GM21528 (cell line): ENCODE results near the gene LY6G6F.
"Not testable (repeated sequence)": the region's sequence is repeated elsewhere in the genome, so short reads cannot be mapped to it uniquely, and the experiment has no call there.

Experiments
- ATAC-seq: cut with Tn5 transposase; IDR thresholded peaks from one replicate; pipeline ENCODE4 v1.9.1; 2021; ENCODE audit warnings: mild to moderate bottlenecking, moderate library complexity; ENCODE audit not compliant: unreplicated experiment, low FRiP score

The LY6G6F gene

DNA sequence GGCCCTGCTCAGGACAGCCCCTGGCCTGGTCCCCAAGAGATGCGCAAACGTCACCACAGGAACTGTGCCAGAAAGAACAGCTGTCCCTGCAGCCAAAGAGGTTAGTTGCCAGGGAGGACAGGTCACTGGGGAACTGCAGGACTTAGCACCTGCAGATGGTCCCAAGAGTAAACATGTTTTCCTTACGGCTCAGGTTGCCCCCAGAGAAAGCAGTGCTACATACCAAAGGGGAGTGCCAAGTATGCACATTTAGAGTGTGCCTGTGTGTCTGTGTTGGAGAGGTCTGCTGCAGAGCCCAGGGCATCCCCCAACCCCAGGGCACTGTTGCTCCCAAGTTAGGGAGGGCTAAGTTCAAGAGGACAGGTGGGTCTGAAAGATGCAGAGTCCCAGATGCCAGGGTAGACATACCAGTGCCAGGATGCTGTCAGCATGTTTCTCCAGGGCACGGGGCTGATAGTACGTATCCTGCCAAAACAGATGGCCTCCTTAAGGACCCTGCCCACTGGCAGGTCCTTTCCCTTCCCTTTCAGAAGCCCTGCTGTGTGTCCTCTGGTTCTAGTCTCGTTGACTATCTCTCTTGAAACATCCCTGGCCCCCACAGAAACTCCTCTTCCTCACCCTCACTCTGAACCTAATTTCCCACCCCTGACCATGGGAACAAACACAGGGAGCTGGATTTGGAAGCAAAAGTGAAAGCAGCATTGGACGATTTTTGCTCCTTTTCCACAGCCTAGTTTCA, 4.8 kb upstream of the LY6G6F start:
- no peak for ATAC-seq

- no peak for ATAC-seq
Measured at GRCh38 chr6:31702405-31702818, 4.3 kb upstream of the LY6G6F start.

- ATAC-seq = peak; percentile 86
Measured at GRCh38 chr6:31702819-31703716, 3.6 kb upstream of the LY6G6F start, which contains the start of gene ABHD16A. Gene ABHD16A (minus strand): TSS chr6:31703324. CDS start chr6:31703281, 43 bp downstream.

DNA sequence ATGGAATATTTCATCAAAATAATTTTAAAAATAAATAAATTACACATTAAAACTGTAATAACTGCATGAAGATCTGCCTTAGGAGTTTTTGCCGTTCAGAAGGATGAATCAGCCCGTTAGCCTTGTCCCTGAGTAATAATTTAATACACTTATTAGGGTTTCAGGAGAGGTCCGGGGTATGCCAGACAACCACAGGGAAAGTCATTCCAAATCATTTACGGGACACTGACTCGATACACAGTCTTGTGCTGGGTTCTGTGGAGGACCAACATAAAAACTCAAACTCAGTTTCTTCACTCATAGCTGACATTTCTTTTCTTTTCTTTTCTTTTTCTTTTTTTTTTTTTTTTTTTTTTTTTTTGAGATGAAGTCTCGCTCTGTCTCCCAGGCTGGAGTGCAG, 735 bp upstream of the LY6G6F start:
- ATAC-seq = no peak

DNA sequence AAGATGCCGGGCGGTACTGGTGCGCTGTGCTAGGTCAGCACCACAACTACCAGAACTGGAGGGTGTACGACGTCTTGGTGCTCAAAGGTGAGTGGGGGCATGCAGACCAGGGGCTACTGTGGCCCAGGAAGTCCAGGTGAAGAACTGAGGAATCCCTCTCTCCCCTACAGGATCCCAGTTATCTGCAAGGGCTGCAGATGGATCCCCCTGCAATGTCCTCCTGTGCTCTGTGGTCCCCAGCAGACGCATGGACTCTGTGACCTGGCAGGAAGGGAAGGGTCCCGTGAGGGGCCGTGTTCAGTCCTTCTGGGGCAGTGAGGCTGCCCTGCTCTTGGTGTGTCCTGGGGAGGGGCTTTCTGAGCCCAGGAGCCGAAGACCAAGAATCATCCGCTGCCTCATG, 1.0 kb downstream of the LY6G6F start:
- ATAC-seq = no peak

- ATAC-seq = no peak
Measured at GRCh38 chr6:31708224-31708623, 1.6 kb downstream of the LY6G6F start.

DNA sequence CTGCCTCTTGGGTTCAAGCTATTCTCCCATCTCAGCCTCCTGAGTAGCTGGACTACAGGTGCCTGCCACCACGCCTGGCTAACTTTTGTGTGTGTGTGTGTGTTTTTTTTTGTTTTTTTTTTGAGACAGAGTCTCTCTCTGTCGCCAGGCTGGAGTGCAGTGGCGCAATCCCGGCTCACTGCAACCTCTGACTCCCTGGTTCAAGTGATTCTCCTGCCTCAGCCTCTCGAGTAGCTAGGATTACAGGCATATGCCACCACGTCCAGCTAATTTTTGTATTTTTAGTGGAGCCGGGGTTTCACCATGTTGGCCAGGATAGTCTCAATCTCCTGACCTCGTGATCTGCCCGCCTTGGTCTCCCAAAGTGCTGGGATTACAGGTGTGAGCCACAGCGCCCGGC, 2.5 kb downstream of the LY6G6F start:
- ATAC-seq = not testable (repeated sequence)

DNA sequence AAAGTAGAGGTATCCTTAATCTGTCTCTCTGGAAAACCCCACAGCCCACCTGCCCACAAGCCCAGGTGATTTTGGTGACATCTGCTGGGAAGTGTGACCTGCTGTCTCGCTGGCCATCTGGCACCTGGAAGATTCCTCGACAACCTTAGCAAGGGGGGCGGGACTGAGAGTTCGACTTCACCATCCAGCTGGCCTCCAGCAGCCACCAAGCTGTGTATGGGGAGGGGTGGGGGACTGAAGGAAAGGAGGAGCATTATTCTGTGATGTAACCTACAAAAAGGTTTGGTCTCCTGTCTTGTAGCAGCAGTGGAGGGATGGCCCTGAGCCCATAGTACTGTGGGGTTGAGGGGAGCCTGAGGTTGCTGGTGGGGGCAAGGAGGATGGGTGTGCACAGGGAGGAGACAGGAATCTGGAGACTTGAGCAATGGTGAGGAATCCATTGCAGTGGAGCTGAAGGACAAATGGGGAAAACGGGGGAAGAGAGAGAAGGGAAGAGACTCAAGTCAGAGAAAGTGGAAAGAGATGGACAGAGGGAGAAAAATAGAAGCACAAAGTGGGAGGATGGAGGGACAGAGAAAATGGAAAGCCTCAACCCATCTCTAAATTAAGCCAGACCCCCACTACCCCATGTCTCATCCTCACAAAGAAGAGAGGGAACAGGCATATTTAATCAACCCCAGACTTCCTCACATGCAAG, 4.0 kb downstream of the LY6G6F start:
- no peak for ATAC-seq

GRCh38 chr6:31711233-31711632, 4.6 kb downstream of the LY6G6F start:
- ATAC-seq = no peak

- no peak for ATAC-seq
Measured at GRCh38 chr6:31712296-31712695, 5.6 kb downstream of the LY6G6F start.

GRCh38 chr6:31713465-31713864, 6.8 kb downstream of the LY6G6F start:
- ATAC-seq = no peak

- ATAC-seq = no peak
Measured at GRCh38 chr6:31713991-31714684, 7.5 kb downstream of the LY6G6F start.

GRCh38 chr6:31715022-31715958, 8.6 kb downstream of the LY6G6F start, which contains the start of gene LY6G6D:
Gene LY6G6D (plus strand): TSS chr6:31715348. CDS start chr6:31715356, 8 bp downstream.
- no peak for ATAC-seq

DNA sequence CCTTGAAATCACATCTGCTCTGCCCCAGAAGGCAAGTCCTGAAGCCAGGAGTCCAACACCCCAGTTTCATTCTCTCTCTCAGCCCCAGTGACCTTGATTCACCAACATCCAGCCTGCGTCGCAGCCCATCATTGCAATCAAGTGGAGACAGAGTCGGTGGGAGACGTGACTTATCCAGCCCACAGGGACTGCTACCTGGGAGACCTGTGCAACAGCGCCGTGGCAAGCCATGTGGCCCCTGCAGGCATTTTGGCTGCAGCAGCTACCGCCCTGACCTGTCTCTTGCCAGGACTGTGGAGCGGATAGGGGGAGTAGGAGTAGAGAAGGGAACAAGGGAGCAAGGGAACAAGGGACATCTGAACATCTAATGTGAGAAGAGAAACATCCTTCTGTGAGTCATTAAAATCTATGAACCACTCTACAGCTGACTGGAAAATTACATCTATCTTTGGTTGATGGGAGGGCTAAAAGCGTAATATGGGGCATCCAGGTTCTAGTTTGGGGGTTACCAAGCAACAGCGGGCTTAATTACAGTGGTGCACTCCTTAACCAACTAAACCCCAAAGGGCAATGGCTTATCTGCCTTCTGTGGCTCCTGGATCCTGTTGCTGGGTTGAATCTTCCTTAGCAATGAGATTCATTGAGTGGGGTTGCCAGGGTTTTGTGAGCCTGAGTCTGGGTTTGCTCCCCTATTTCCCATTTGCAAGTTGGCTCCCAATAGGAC, 11.0 kb downstream of the LY6G6F start:
- no peak for ATAC-seq

DNA sequence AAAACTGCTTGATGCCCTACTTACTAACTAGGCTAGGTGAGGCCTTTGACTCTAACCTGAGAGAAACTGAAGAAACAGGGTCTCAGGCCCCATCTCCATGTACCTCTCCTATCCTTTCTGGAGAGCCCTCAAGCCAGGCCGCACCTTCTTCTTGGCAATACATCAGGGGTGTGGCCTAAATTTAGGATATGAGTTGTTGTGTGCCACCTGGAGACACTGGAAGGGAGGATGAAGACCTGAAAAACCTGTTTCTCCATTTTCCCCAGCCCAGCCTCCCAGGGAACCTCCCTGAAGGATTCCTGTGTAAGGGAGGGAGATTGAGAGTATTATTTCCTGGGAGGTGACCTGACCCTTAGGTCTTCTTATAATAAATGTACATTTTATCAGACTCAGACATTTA, 11.6 kb downstream of the LY6G6F start:
- ATAC-seq = no peak

DNA sequence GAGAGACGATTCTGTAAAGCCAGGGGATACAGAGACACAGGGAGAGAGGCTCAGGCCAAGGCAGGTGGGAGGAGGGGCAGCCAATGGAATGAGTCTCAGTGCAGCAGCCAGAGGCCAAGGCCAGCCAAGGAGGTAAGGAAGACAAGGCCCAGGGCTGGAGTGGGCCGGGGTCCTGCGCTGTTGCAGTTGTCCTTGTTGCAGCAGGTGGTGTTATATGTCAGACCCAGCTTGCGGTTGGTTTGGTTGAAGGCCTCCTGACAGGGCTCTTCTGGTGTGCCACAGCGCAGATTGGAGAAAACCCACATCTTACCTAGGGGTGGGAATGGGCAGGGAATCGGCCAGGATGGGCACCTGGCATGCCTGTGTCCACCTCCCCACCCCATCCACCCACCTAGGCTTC, 12.3 kb downstream of the LY6G6F start:
- ATAC-seq = no peak

DNA sequence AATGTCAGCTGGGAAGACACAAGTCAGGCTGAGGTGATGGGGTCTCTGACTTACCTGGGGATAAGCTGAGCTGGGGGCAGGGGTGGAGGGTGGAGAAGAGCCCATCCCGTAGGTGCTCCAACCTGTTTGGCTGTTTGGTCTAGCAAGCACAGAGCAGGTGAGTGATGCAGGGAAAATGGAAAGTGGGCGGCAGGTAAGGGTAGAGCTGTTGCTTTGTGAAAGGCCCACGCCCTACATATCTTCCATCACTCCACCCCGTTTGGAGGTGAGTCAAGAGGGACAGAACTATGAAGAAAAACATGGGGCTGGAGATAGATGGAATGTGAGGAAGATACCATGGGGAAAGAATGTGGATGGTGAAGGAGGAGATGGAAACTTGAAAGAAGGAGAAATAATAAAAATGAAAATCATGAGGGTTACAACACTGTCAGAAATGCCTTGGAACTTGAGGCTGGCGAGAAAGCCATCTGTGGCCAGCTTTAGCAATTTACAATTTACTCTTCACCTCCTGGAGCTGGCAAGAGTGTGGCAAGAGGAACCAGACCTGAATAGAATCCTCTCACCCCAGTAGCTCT, 13.6 kb downstream of the LY6G6F start:
- ATAC-seq = no peak

GRCh38 chr6:31721351-31722020, 14.8 kb downstream of the LY6G6F start, which contains the start of gene LY6G6C:
Gene LY6G6C (minus strand): TSS chr6:31721746. CDS start chr6:31721679, 67 bp downstream.
- ATAC-seq = no peak
